Thyroid gland (tissue), 4 donors: ENCODE measurements around the gene DYNC1H1.

Source experiments
- POLR2A ChIP-seq, 2 donors: fragments of 450-650 bp; IDR thresholded peaks; one replicate each; pipeline ENCODE4 v1.6.1; 2017; ENCODE audit warnings: antibody characterized with exemption in 2 of 2, mild to moderate bottlenecking in 2 of 2, moderate library complexity in 1 of 2
- TF ChIP-seq, protein P1 (sequence below), 6 experiments: fragments of 200-600 bp in 3 of 6; fragments of 450-650 bp in 3 of 6; sonication (generic) in 3 of 6; IDR thresholded peaks; one replicate each; pipeline ENCODE4 v1.5.1; 2016 to 2019; ENCODE audit warnings: antibody characterized with exemption in 6 of 6, mild to moderate bottlenecking in 2 of 6, inconsistent platforms in 1 of 6, moderate library complexity in 1 of 6

DNA sequence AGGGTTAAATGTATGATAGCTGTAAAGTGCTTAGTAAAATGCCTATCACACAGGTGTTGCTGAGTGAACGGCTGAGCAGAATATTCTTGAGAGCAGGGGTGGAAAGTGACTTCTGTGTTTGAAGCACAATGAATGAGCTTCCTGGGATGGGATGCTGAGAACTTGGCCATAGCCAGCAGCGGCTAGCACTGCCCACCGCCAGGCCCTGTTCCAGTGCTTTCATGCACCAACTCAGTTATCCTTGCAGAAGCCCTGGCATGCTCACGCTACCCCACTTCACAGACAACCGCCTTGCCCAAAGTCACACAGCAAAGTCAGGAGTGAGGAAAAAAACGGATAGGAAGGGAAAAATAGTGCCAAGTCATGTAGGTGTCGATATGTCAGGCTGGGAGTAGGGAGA, 10.9 kb downstream of the DYNC1H1 start:
- TF ChIP-seq, protein P1, sequence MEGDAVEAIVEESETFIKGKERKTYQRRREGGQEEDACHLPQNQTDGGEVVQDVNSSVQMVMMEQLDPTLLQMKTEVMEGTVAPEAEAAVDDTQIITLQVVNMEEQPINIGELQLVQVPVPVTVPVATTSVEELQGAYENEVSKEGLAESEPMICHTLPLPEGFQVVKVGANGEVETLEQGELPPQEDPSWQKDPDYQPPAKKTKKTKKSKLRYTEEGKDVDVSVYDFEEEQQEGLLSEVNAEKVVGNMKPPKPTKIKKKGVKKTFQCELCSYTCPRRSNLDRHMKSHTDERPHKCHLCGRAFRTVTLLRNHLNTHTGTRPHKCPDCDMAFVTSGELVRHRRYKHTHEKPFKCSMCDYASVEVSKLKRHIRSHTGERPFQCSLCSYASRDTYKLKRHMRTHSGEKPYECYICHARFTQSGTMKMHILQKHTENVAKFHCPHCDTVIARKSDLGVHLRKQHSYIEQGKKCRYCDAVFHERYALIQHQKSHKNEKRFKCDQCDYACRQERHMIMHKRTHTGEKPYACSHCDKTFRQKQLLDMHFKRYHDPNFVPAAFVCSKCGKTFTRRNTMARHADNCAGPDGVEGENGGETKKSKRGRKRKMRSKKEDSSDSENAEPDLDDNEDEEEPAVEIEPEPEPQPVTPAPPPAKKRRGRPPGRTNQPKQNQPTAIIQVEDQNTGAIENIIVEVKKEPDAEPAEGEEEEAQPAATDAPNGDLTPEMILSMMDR (IDR thresholded peaks at IDR 0.05): no peak
- no peak for TF ChIP-seq POLR2A (IDR thresholded peaks at IDR 0.05)
